H7 (cell line): ENCODE results near the gene KLF6. TPM values are rescaled to one million over a fixed set of nuclear protein-coding genes. Genes with fewer than 3 reads are reported as not detected.

Source experiments
- DNase-seq: peaks from one replicate; pipeline ENCODE4 v3.0.0; 2012
- H3K27me3 ChIP-seq: 2 replicates; pipeline ENCODE4 v1.6.0; 2011; ENCODE audit warnings: mild to moderate bottlenecking, low read length; ENCODE audit not compliant: control insufficient read depth, insufficient read depth
- H3K36me3 ChIP-seq: replicated peaks from 2 replicates; pipeline ENCODE4 v1.5.1; 2011; ENCODE audit warnings: low read length; ENCODE audit not compliant: control insufficient read depth, insufficient read depth
- H3K4me3 ChIP-seq: 2 replicates; pipeline ENCODE4 v1.5.1; 2011; ENCODE audit warnings: low read depth, mild to moderate bottlenecking, control low read depth, low read length, moderate library complexity; ENCODE audit not compliant: insufficient read depth
- total RNA-seq: library from RNA; depleted of rRNA; stranded (reverse); fragments of >200 nt; shearing (Covaris generic); gene quantifications from 2 replicates; pipeline ENCODE4 v1.2.3, GENCODE V29; 2014

The KLF6 gene
- total RNA-seq, 1 experiment from 2014 or later = 7.6 TPM

DNA sequence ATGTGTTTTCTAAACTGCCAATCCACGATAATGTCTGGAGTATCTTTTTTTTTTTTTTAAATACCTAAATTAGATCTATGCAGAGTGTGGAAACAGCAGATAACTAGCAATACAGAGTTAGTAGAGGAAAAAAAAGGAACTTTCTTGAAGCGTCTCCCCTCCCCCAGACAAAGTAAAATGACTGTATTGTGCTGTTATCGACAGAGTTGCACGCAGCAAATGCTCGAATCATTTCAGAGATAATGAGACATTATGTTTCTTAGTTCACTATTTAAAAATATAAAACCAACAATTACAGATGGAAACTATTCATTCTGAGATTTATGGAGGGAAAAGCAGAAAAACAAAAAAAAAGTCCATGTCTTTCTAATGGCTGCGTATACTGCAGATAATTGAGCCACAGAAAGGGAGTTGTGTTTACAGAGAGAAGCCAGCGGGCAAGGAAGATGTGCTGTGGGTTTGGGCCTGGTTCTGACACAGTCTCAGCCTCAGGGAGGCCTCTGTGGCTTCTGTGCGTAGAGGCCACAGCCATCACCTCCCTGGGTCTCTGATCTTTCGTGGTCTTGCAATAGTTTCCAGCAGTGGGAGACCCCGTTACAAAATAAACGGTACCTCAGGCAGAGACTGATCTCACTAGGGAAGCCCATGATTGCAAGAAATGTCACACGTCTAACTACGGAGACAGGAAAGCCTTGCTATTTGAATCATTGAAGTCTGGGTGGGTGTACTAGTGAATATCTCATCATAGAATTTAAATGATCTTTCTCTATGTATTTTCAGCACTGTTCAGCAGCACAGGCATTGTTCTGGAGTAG lies 19.1 kb upstream of the KLF6 start:
- no peak overlapping the region for H3K4me3 ChIP-seq
- no peak for DNase-seq

DNA sequence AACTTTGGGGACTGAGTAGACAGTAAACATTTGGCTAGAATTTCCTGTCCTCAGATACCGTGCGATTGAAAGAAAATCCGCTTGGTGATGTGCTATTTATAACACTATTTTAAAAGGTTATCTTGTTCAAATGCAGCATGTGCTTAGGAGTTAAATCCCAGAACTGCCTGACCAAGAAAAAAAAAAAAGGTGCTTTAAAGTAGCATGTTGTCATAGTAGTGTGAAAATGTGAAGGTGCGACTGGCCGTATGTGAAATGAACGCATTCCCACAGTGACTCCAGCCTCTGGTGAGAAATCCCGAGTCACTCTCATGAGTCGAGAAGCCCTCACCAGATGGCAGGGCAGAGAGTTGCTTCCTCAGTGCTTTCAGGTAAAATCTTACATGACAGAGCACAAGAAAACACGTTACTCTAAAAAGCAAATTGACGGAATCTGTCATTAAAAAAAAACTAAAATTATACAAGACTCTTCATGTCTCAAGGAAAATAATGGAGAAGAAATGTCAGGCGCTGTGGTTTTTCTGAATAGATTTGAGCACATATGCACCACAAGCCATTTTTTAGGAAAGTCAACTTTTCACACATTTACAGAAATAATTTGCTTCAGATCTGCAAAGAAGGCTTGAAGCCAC lies 18.4 kb upstream of the KLF6 start:
- DNase-seq = no peak
- Histone ChIP-seq H3K36me3 (no peaks in the 10 kb centered on the region), H3K4me3 (no peak overlapping the region), H3K27me3 (no peaks in the 10 kb centered on the region)

More for the DNA sequence above, 19.1 kb upstream of the KLF6 start:
- Histone ChIP-seq H3K27me3 (no peaks in the 10 kb centered on the region), H3K36me3 (no peaks in the 10 kb centered on the region)

- H3K36me3 ChIP-seq = no peaks in the 10 kb centered on the region
- DNase-seq = no peak
- no peak overlapping the region for H3K4me3 ChIP-seq
- H3K27me3 ChIP-seq = no peaks in the 10 kb centered on the region
These were observed 17.7 kb upstream of the KLF6 start for GRCh38 chr10:3802526-3803265.

DNA sequence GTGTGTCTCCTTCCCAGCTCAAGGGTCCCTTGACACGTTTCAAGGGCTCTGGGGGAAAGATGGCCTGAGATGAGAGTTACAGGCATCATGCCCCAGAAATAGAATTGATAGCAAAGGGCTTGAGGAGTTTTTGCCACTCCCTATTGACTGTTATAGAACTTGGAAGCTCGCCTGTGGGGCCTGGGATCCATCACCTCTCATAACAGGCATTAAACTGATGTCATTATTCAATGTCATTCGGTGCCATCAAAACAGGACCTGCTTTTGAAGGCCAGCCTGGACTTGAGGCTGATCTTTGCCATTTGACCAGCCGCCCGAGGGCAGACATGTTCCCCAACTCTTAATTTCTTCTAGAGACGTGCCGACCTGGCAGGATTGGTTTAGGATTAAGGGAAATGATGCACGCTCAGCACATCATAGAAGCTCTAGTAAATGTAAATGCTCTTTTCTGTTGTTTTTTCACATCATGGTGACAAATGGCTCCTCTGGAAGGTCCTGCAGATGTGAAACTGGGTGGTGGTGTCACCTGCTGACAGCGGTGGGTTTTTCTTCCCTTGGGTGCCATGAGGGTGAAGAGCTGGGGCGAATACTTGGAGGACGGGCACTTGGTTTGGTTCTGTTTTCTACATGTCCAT lies 16.7 kb upstream of the KLF6 start:
- Histone ChIP-seq H3K4me3 (no peak overlapping the region), H3K36me3 (no peaks in the 10 kb centered on the region), H3K27me3 (no peaks in the 10 kb centered on the region)
- DNase-seq = no peak

DNA sequence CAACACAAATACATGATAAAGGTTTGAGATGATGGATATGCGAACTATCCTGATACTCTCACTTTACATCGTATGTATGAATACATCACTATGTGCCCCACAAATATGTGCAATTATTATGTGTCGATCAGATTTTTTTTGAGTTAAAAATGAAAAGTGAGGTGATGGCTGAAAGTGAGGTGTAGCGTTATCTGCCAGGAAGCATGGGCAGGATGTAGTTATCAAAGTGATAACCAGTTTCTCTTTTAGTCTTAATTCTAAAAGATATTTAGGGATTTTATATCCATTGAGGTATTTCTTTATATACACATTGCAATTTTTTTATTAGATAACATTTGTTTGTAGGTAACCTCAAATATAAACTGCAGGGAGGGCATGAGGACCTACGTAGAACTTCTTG lies 15.6 kb upstream of the KLF6 start:
- Histone ChIP-seq H3K4me3 (no peak overlapping the region), H3K27me3 (no peaks in the 10 kb centered on the region), H3K36me3 (no peaks in the 10 kb centered on the region)
- DNase-seq = no peak

- H3K27me3 ChIP-seq = no peaks in the 10 kb centered on the region
These were observed 12.7 kb upstream of the KLF6 start for GRCh38 chr10:3797750-3798149.

GRCh38 chr10:3793553-3793952 lies 8.5 kb upstream of the KLF6 start:
- no peak overlapping the region for H3K4me3 ChIP-seq
- no peak for DNase-seq

More at GRCh38 chr10:3797750-3798149, 12.7 kb upstream of the KLF6 start:
- no peak for DNase-seq
- no peaks in the 10 kb centered on the region for H3K36me3 ChIP-seq
- H3K4me3 ChIP-seq = no peak overlapping the region

DNA sequence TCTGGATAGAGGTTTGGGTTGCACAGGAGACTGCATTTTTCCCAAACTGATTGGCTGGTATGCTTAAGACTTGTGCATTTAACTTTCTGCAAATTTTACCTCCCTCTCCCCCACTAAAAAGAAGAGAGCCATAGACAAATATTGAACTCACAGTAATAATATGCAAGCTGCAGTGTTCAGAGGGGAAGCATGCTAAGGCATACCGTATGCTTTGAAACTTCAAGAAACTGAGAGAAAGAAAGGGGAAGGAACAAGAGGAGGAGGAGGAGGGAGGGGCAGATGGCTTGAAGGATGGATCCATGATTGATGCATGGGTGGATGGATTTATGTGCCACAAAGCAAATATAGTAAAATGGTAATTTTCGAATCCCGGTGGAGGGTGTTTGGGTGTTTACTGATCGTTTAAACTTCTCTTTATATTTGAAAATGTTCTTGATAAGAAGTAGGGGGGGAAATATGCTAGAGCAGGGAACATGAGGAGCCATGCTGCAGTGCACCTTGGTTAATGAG lies 7.8 kb upstream of the KLF6 start:
- H3K27me3 ChIP-seq = no peaks in the 10 kb centered on the region
- H3K36me3 ChIP-seq = no peaks in the 10 kb centered on the region
- DNase-seq = no peak
- H3K4me3 ChIP-seq = no peak overlapping the region

More at GRCh38 chr10:3793553-3793952, 8.5 kb upstream of the KLF6 start:
- Histone ChIP-seq H3K36me3 (no peaks in the 10 kb centered on the region), H3K27me3 (no peaks in the 10 kb centered on the region)

DNA sequence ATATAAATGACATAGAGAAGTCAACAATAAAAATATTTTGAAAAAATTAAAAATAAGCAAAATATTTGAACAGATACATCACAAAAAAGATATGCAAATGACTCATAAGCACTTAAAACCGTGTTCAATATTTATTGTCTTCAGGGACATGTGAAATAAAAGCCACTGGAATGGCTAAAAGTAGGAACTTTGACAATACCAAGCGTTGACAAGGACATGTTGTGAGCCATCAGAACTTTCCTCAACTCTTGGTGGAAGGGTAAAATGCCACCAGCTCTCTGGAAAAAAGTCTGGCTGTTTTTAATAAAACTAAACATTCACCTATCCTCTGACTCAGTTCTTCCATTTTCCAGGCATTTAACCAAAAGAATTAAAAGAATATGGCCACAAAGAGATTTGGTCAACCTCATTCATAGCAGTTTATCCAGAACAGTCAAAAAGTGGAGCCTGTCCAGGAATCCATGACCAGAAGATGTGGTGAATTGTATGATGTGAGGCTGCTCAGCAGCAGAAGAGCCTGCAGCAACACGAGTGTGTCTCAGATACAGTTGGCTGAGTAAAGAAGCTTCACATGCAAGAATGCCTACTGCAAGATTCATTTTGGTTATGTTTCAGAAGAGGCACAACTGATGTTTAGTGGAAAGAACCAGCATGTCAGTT lies 7.1 kb upstream of the KLF6 start:
- Histone ChIP-seq H3K4me3 (no peak overlapping the region), H3K36me3 (no peaks in the 10 kb centered on the region), H3K27me3 (no peaks in the 10 kb centered on the region)
- DNase-seq = no peak

GRCh38 chr10:3790858-3791257 lies 5.8 kb upstream of the KLF6 start:
- Histone ChIP-seq H3K36me3 (no peaks in the 10 kb centered on the region), H3K4me3 (no peak overlapping the region), H3K27me3 (no peaks in the 10 kb centered on the region)
- no peak for DNase-seq

DNA sequence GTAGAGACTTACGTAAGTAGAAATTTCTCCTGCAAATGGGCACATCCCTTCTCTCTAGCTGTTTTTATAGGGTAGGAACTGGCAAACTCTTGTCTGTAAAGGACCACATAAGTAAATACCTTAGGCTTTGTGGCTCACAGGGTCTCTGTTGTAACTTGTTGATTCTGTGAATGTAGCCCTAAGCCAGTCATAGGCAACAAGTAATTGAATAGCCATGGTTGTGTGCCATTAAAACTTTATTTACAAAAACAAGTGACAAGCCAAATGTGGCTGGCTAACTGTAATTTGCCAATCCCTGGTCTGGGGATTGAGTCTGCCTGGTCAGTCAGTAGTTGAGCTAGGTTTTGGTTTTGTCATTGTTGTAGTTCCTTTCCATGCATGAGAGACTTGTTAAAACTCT lies 5.3 kb upstream of the KLF6 start:
- Histone ChIP-seq H3K4me3 (no peak overlapping the region), H3K27me3 (no peaks in the 10 kb centered on the region), H3K36me3 (no peaks in the 10 kb centered on the region)
- no peak for DNase-seq

DNA sequence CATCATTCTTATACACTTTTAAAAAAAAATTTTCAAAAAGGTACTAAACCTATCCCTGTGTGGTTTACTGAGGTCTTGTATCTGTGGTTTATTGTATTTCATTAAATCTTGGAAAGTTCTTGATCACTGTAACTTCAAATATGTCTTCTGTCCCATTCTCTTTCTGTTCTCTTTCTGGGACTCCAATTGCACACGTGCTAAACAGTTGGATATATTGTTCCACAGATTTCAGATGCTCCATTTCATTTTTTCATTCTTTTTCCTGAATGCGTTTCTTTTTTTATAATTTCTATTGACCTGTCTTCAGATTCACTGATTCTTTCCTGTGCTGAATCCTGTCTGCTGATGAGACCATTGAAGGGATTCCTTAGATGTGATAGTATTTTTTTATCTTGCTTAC lies 4.6 kb upstream of the KLF6 start:
- H3K4me3 ChIP-seq = no peak overlapping the region
- no peaks in the 10 kb centered on the region for H3K36me3 ChIP-seq
- no peaks in the 10 kb centered on the region for H3K27me3 ChIP-seq
- DNase-seq = no peak

DNA sequence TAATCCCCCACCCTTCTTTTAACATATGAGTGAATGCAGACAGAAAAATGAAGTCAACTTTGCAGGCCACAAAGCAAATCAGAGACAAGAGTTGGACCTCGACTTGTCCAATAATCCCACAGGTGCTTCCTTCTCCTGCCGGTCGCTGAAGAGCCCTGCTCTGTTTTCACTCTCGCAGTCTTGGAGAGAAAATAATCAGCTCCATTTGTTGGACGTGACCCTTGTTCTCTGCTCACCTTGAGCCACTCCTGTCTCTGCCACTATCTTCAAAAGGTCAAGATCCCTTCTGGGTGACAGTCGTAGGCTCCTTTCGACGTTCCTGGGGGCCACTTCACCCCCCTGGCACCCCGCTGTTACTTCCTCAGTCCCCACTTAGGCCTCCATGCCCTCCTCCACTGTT lies 2.8 kb upstream of the KLF6 start:
- DNase-seq = no peak
- H3K4me3 ChIP-seq = no peak overlapping the region

DNA sequence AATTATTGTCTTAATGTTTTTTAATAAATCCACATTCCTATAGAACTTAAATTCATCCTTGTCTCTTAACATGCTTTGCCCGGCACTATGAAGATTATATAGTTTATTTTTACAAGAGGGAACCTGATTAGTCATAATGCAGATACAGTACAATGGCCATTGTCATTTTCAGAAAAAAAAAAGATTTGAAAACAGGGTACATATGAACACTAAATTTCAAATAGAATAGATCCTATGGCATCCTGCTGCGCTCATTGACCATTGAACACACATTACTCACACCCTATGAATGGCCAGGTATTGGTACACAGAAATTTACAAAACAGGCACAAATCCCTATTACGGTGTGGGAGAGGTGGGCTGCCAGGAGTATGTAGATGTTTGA lies 2.0 kb upstream of the KLF6 start:
- no peak for DNase-seq
- H3K4me3 ChIP-seq = no peak overlapping the region
- H3K36me3 ChIP-seq = peaks cover 1% of the 10 kb centered on the region

More for the DNA sequence above, 2.8 kb upstream of the KLF6 start:
- H3K27me3 ChIP-seq = no peaks in the 10 kb centered on the region
- H3K36me3 ChIP-seq = no peaks in the 10 kb centered on the region

More for the DNA sequence above, 2.0 kb upstream of the KLF6 start:
- H3K27me3 ChIP-seq = no peaks in the 10 kb centered on the region
